ENCODE results near the gene MAT1A. TPM values are rescaled to one million over a fixed set of nuclear protein-coding genes. Genes with fewer than 3 reads are reported as not detected.

Gene MAT1A
- total and polyA plus RNA-seq, 2 of the 8 experiments (the other 6 are each of a cell fraction or from before 2014, with no cell fraction given): 4.1 to 6.4 TPM

GRCh38 chr10:80260295-80261243, 28.9 kb downstream of the MAT1A start (continued):
- no peak for TF ChIP-seq YY1 (IDR thresholded peaks at IDR 0.05; ENCODE audit: low read depth, low read length)
- TF ChIP-seq RAD21 (IDR thresholded peaks at IDR 0.05 in 1 of 2, conservative IDR thresholded peaks at IDR 0.05 in 1 of 2; ENCODE audit: low read depth in 2 of 2, low read length in 2 of 2): peak; percentile 66 to 75
